Stimulated activated CD4-positive, alpha-beta T cell treated with anti-CD3 and anti-CD28 coated beads, TNF-alpha, amount 100 ng/mL, for 1 hour (primary cell): ENCODE results near the gene CD163L1.

Experiments used
- DNase-seq, 3 donors: peaks; one replicate each; pipeline ENCODE4 v3.0.0-alpha.2; 2020; ENCODE audit warnings: low read depth in 3 of 3, low spot score in 1 of 3

Gene CD163L1

GRCh38 chr12:7411343-7411742 lies 32.6 kb downstream of the CD163L1 start:
- DNase-seq = no peak

GRCh38 chr12:7404275-7404674 lies 39.7 kb downstream of the CD163L1 start:
- no peak for DNase-seq

GRCh38 chr12:7403466-7403865 lies 40.5 kb downstream of the CD163L1 start:
- no peak for DNase-seq

- no peak for DNase-seq
Observed at GRCh38 chr12:7399089-7399488, 44.9 kb downstream of the CD163L1 start.

GRCh38 chr12:7396418-7396817 lies 47.5 kb downstream of the CD163L1 start:
- no peak for DNase-seq

GRCh38 chr12:7395950-7396349 lies 48.0 kb downstream of the CD163L1 start:
- no peak for DNase-seq

GRCh38 chr12:7387289-7387688 lies 56.7 kb downstream of the CD163L1 start:
- no peak for DNase-seq

- no peak for DNase-seq
Observed at GRCh38 chr12:7383157-7383556, 60.8 kb downstream of the CD163L1 start.

GRCh38 chr12:7376196-7376595 lies 67.8 kb downstream of the CD163L1 start:
- DNase-seq = no peak

- no peak for DNase-seq
Observed at GRCh38 chr12:7375145-7375543, 68.8 kb downstream of the CD163L1 start.

- DNase-seq = no peak
Observed at GRCh38 chr12:7374423-7375144, 69.4 kb downstream of the CD163L1 start.

- no peak for DNase-seq
Observed at GRCh38 chr12:7373226-7373625, 70.7 kb downstream of the CD163L1 start.

- no peak for DNase-seq
Observed at GRCh38 chr12:7369274-7369729, 74.7 kb downstream of the CD163L1 start.

- DNase-seq = no peak
Observed at GRCh38 chr12:7362734-7363133, 81.2 kb downstream of the CD163L1 start.

GRCh38 chr12:7361265-7361664 lies 82.7 kb downstream of the CD163L1 start:
- no peak for DNase-seq

- no peak for DNase-seq
Observed at GRCh38 chr12:7354529-7354928, 89.4 kb downstream of the CD163L1 start.

- no peak for DNase-seq
Observed at GRCh38 chr12:7352661-7353060, 91.3 kb downstream of the CD163L1 start.

- no peak for DNase-seq
Observed at GRCh38 chr12:7351177-7351576, 92.8 kb downstream of the CD163L1 start.

GRCh38 chr12:7349418-7349817 lies 94.5 kb downstream of the CD163L1 start:
- DNase-seq = no peak

- no peak for DNase-seq
Observed at GRCh38 chr12:7346551-7347225, 97.3 kb downstream of the CD163L1 start.

- no peak for DNase-seq
Observed at GRCh38 chr12:7344833-7345606, 98.9 kb downstream of the CD163L1 start.

- DNase-seq = no peak
Observed at GRCh38 chr12:7339675-7340074, 104.3 kb downstream of the CD163L1 start.
